Neural cell (in vitro differentiated cells): ENCODE data around the gene TIMM23B.
"Not testable (repeated sequence)": the region's sequence is repeated elsewhere in the genome, so short reads cannot be mapped to it uniquely, and the experiment has no call there.

Source experiments
- EP300 ChIP-seq: fragments of 450-650 bp; conservative IDR thresholded peaks from 2 replicates; pipeline ENCODE4 v1.6.1; 2014; ENCODE audit warnings: antibody characterized with exemption, mild to moderate bottlenecking, moderate library complexity; ENCODE audit not compliant: poor library complexity, severe bottlenecking
- EZH2 ChIP-seq: fragments of 200-600, 300-800 bp; shearing (Covaris generic), sonication (generic); IDR thresholded peaks from 2 replicates; pipeline ENCODE4 v1.6.1; 2014; ENCODE audit warnings: antibody characterized with exemption, low read length, borderline replicate concordance, mild to moderate bottlenecking; ENCODE audit not compliant: insufficient read depth, poor library complexity, severe bottlenecking
- MXI1 ChIP-seq: fragments of 450-650 bp; conservative IDR thresholded peaks from 2 replicates; pipeline ENCODE4 v1.6.1; 2014; ENCODE audit warnings: antibody characterized with exemption, mild to moderate bottlenecking; ENCODE audit not compliant: poor library complexity, severe bottlenecking
- POLR2AphosphoS5 ChIP-seq: IDR thresholded peaks from 2 replicates; pipeline ENCODE4 v1.6.1; 2012
- RAD21 ChIP-seq: fragments of 450-650 bp; conservative IDR thresholded peaks from 2 replicates; pipeline ENCODE4 v1.6.1; 2014; ENCODE audit warnings: antibody characterized with exemption, mild to moderate bottlenecking, moderate library complexity
- SMC3 ChIP-seq: fragments of 450-650 bp; conservative IDR thresholded peaks from 2 replicates; pipeline ENCODE4 v1.6.1; 2014; ENCODE audit warnings: antibody characterized with exemption, mild to moderate bottlenecking, moderate library complexity; ENCODE audit not compliant: poor library complexity
- TF ChIP-seq, protein P1 (sequence below): fragments of 450-650 bp; IDR thresholded peaks from 2 replicates; pipeline ENCODE4 v1.5.1; 2014; ENCODE audit warnings: antibody characterized with exemption, mild to moderate bottlenecking, moderate library complexity; ENCODE audit not compliant: poor library complexity, severe bottlenecking
- TF ChIP-seq, protein P2 (sequence below): IDR thresholded peaks from 2 replicates; pipeline ENCODE4 v1.6.1; 2012; ENCODE audit warnings: borderline replicate concordance

DNA sequence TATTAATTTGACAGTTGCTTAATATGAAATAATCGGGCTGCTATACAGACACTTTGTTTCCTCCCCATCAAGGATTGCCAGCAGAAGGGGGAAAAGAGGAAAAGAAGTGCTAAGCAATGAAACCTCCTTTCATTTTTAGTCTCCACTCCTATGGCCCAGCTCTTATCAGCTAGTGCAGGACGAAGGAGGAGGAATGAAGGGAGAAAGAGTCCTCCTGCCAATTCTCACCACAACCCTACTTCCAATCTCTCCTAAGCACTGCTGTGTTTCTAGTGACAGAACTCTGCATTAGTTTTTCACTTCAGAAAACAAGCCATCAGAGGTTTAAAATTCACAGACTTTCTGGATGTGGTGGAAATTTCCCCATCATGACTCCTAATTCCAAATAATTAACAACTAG, 41.9 kb upstream of the TIMM23B start:
- TF ChIP-seq, protein P1, sequence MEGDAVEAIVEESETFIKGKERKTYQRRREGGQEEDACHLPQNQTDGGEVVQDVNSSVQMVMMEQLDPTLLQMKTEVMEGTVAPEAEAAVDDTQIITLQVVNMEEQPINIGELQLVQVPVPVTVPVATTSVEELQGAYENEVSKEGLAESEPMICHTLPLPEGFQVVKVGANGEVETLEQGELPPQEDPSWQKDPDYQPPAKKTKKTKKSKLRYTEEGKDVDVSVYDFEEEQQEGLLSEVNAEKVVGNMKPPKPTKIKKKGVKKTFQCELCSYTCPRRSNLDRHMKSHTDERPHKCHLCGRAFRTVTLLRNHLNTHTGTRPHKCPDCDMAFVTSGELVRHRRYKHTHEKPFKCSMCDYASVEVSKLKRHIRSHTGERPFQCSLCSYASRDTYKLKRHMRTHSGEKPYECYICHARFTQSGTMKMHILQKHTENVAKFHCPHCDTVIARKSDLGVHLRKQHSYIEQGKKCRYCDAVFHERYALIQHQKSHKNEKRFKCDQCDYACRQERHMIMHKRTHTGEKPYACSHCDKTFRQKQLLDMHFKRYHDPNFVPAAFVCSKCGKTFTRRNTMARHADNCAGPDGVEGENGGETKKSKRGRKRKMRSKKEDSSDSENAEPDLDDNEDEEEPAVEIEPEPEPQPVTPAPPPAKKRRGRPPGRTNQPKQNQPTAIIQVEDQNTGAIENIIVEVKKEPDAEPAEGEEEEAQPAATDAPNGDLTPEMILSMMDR = not testable (repeated sequence)
- TF ChIP-seq EZH2, EP300, POLR2AphosphoS5, RAD21, MXI1, SMC3: not testable (repeated sequence)
- TF ChIP-seq, protein P2, sequence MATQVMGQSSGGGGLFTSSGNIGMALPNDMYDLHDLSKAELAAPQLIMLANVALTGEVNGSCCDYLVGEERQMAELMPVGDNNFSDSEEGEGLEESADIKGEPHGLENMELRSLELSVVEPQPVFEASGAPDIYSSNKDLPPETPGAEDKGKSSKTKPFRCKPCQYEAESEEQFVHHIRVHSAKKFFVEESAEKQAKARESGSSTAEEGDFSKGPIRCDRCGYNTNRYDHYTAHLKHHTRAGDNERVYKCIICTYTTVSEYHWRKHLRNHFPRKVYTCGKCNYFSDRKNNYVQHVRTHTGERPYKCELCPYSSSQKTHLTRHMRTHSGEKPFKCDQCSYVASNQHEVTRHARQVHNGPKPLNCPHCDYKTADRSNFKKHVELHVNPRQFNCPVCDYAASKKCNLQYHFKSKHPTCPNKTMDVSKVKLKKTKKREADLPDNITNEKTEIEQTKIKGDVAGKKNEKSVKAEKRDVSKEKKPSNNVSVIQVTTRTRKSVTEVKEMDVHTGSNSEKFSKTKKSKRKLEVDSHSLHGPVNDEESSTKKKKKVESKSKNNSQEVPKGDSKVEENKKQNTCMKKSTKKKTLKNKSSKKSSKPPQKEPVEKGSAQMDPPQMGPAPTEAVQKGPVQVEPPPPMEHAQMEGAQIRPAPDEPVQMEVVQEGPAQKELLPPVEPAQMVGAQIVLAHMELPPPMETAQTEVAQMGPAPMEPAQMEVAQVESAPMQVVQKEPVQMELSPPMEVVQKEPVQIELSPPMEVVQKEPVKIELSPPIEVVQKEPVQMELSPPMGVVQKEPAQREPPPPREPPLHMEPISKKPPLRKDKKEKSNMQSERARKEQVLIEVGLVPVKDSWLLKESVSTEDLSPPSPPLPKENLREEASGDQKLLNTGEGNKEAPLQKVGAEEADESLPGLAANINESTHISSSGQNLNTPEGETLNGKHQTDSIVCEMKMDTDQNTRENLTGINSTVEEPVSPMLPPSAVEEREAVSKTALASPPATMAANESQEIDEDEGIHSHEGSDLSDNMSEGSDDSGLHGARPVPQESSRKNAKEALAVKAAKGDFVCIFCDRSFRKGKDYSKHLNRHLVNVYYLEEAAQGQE = not testable (repeated sequence)
